ENCODE measurements around the gene PRDX1.

The PRDX1 gene

DNA sequence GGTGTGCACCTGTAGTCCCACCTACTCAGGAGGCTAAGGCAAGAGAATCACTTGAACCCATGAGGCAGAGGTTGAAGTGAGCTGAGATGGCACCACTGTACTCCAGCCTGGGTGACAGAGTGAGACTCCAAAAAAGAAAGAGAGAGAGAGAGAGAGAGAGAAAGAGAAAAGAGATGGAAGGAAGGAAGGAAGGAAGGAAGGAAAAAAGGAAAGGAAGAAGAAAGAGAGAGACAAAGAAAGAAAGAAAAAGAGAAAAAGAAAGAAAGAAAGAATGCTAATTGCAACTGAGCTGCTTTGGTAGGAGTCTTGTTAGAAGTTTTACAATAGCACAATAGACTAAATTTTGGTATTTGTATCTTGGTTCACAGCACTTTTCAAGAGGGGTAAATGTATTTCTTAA is 56.4 kb downstream of the PRDX1 start:
- DNase-seq (ENCODE audit: low spot score) (no peak), FAIRE-seq (no peak)

All from urothelium cell line (cell line).